Stomach (tissue), 9 donors: ENCODE results near the gene CTU1. TPM values are rescaled to one million over a fixed set of nuclear protein-coding genes. Genes with fewer than 3 reads are reported as not detected.

Source experiments
- DNase-seq, 2 donors: peaks; one replicate each; pipeline versions ENCODE4 v3.0.0 to v3.0.0-alpha.2; 2013 to 2019
- H3K27ac ChIP-seq, 5 donors: fragments of 200-600 bp in 4 of 5; sonication (generic) in 4 of 5; one replicate each; pipeline ENCODE4 v1.5.1; 2013 to 2019; ENCODE audit warnings: mild to moderate bottlenecking in 1 of 5, moderate library complexity in 1 of 5
- H3K27me3 ChIP-seq, 3 donors: fragments of 200-600 bp; sonication (generic); one replicate each; pipeline ENCODE4 v1.5.1; 2017 to 2019; ENCODE audit warnings: mixed run types in 1 of 3
- H3K36me3 ChIP-seq, 4 donors: fragments of 200-600 bp; sonication (generic); 1 replicate in 3 of 4; 2 replicates in 1 of 4; pipeline ENCODE4 v1.5.1; 2016 to 2019
- H3K4me1 ChIP-seq, 4 donors: fragments of 200-600 bp; sonication (generic); one replicate each; pipeline ENCODE4 v1.5.1; 2016 to 2019
- H3K4me3 ChIP-seq, 4 donors: fragments of 200-600 bp; sonication (generic) in 3 of 4; one replicate each; pipeline ENCODE4 v1.5.1; 2016 to 2019; ENCODE audit warnings: mild to moderate bottlenecking in 1 of 4
- H3K9me3 ChIP-seq, 4 donors: fragments of 200-600 bp; sonication (generic); one replicate each; pipeline ENCODE4 v1.5.1; 2016 to 2019
- CTCF ChIP-seq, 7 experiments: fragments of 450-650 bp in 4 of 7; fragments of 200-600 bp in 3 of 7; sonication (generic) in 3 of 7; IDR thresholded peaks; one replicate each; pipeline ENCODE4 v1.5.1; 2016 to 2019; ENCODE audit warnings: antibody characterized with exemption in 7 of 7, control low read depth in 2 of 7, mild to moderate bottlenecking in 1 of 7
- EP300 ChIP-seq: sonication (generic); formaldehyde crosslinking; IDR thresholded peaks from one replicate; pipeline ENCODE4 v1.6.1; 2017; ENCODE audit warnings: antibody characterized with exemption
- POLR2A ChIP-seq, 4 donors: fragments of 450-650 bp; IDR thresholded peaks; one replicate each; pipeline ENCODE4 v1.6.1; 2016; ENCODE audit warnings: antibody characterized with exemption in 4 of 4, control low read depth in 2 of 4, mild to moderate bottlenecking in 1 of 4, moderate library complexity in 1 of 4
- POLR2AphosphoS5 ChIP-seq, 3 donors: sonication (generic); formaldehyde crosslinking; IDR thresholded peaks; one replicate each; pipeline ENCODE4 v1.6.1; 2016; ENCODE audit warnings: antibody characterized with exemption in 3 of 3
- WGBS, 5 donors: extraction: QIAGEN DNeasy Blood & Tissue Kit in 3 of 5; methylation state at CpG; one replicate each; pipeline versions ENCODE4 v1.1.5 to v1.1.7; 2013 to 2018; 5-methylcytosine and 5-hydroxymethylcytosine counted together
- intact Hi-C: fragments of 100-400 bp; cut with DNase I; formaldehyde crosslinking; loops from one replicate; pipeline ENCODE4 v1.15.1; 2023; ENCODE audit warnings: low total_unique reads
- polyA plus RNA-seq, 3 donors: library from polyadenylated mRNA; stranded (reverse); fragments of 200-250 nt; gene quantifications; one replicate each; pipeline ENCODE4 v1.2.3, GENCODE V29; 2013
- total RNA-seq, 5 donors: library from RNA; depleted of rRNA; stranded (reverse); fragments of >200 nt; gene quantifications; one replicate each; pipeline versions ENCODE4 v1.1.0 to v1.2.3, GENCODE V29; 2014 to 2016
- donor health status: healthy with polysubstance abuse.
- donor health status: Bipolar disorder and iron deficiency.
- donor health status: healthy.

Gene CTU1
- total and polyA plus RNA-seq, 8 donors = 0.58 to 47.3 (median 4.0) TPM

DNA sequence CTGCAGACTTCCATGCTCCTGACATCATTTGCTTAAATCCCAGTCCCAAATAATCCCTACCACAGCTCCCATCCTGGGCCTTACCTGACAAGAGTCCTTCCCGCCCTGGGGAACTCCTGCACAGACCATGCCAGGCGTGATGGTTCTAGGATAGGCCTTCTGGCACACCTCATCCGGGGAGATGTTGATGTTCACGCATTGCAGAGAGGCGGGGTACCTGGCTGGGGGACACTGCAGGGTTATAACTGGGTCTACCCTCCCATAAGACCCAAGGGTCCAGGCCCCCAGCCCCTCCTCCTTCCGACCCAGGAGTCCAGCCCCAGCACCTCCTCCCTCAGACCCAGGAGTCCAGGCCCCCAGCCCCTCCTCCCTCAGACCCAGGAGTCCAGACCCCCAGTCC lies 29.5 kb downstream of the CTU1 start:
- H3K4me1 ChIP-seq = no peaks in the 10 kb centered on the region
- DNase-seq = no peak
- WGBS, 5 donors = 83 to 94% (median 89%) methylated on average over 6 of the region's 6 CpGs
- no peak for TF ChIP-seq POLR2AphosphoS5 (IDR thresholded peaks at IDR 0.05)
- no peak for TF ChIP-seq EP300
- no peak for TF ChIP-seq POLR2A (IDR thresholded peaks at IDR 0.05)
- TF ChIP-seq CTCF (IDR thresholded peaks at IDR 0.05) = no peak
- peaks cover 0 to 8% (median 4%) of the 10 kb centered on the region in 4 donors for H3K9me3 ChIP-seq
- peaks cover 0 to 22% (median 3%) of the 10 kb centered on the region in 3 donors for H3K27me3 ChIP-seq
- no peaks in the 10 kb centered on the region for H3K36me3 ChIP-seq
- H3K4me3 ChIP-seq = no peak overlapping the region
- intact Hi-C loops = no loop called here
- H3K27ac ChIP-seq = no peak overlapping the region

GRCh38 chr19:51078104-51078503 lies 30.1 kb downstream of the CTU1 start:
- intact Hi-C loops = no loop called here
- no peak for DNase-seq
- Histone ChIP-seq H3K27me3 (peaks cover 0 to 15% (median 3%) of the 10 kb centered on the region in 3 donors), H3K4me1 (no peaks in the 10 kb centered on the region), H3K9me3 (peaks cover 0 to 11% (median 9%) of the 10 kb centered on the region in 4 donors), H3K36me3 (no peaks in the 10 kb centered on the region), H3K4me3 (no peak overlapping the region), H3K27ac (no peak overlapping the region)
- 63 to 85% (median 81%) methylated on average over 5 to 6 of the region's 6 CpGs for WGBS, 5 donors
- TF ChIP-seq EP300 (no peak), POLR2A (IDR thresholded peaks at IDR 0.05) (no peak), POLR2AphosphoS5 (IDR thresholded peaks at IDR 0.05) (no peak), CTCF (IDR thresholded peaks at IDR 0.05) (no peak)

DNA sequence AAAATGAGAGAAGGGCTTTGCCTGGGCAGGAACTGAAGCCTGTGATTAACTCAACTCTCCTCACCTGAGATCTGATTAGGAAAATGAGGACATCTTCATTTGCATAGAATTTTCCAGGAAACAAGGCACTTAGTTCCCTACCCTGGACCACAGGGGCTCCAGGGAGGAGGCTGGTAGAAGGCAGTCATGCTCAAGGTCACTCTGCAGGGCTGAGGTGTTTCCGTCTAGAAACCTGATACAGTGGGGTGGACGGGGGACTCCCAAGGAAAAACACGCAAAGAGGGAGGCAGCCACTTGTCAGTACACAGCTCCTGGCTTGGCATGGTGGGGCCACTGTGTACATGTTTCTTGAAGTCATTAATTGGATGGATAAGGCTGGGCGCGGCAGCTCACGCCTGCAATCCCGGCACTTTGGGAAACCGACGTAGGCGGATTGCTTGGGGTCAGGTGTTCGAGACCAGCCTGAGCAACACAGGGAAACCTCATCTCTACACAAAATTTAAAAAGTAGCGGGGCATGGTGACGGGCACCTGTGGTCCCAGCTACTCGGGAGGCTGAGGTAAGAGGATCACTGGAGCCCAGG lies 31.5 kb downstream of the CTU1 start:
- Histone ChIP-seq H3K4me3 (no peak overlapping the region), H3K27ac (no peak overlapping the region), H3K4me1 (peaks cover 0 to 3% (median under 1%) of the 10 kb centered on the region in 4 donors), H3K9me3 (peaks cover 0 to 15% (median 10%) of the 10 kb centered on the region in 4 donors), H3K36me3 (no peaks in the 10 kb centered on the region), H3K27me3 (peaks cover 0 to 6% (median 0%) of the 10 kb centered on the region in 3 donors)
- TF ChIP-seq POLR2AphosphoS5 (IDR thresholded peaks at IDR 0.05) (no peak), CTCF (IDR thresholded peaks at IDR 0.05) (no peak)
- DNase-seq = no peak
- intact Hi-C loops = no loop called here
- WGBS, 5 donors = 71 to 82% (median 76%) methylated on average over 14 of the region's 14 CpGs

GRCh38 chr19:51075998-51076397 lies 32.2 kb downstream of the CTU1 start:
- 87 to 94% (median 91%) methylated on average over 5 of the region's 5 CpGs for WGBS, 5 donors
- intact Hi-C loops = no loop called here
- H3K27me3 ChIP-seq = no peaks in the 10 kb centered on the region
- no peak overlapping the region for H3K27ac ChIP-seq
- no peak for DNase-seq
- H3K4me3 ChIP-seq = no peak overlapping the region
- H3K4me1 ChIP-seq = peaks cover 0 to 11% (median 5%) of the 10 kb centered on the region in 4 donors
- H3K9me3 ChIP-seq = peaks cover 0 to 15% (median 10%) of the 10 kb centered on the region in 4 donors
- TF ChIP-seq EP300 (no peak), POLR2AphosphoS5 (IDR thresholded peaks at IDR 0.05) (no peak), CTCF (IDR thresholded peaks at IDR 0.05) (no peak), POLR2A (IDR thresholded peaks at IDR 0.05) (no peak)
- no peaks in the 10 kb centered on the region for H3K36me3 ChIP-seq
